GM12892 (cell line): Measurements from ENCODE around the gene NPPA.

Experiments
- POLR2A ChIP-seq: IDR thresholded peaks from 2 replicates; pipeline ENCODE4 v1.6.1; 2011; ENCODE audit warnings: low read depth, low read length, control low read depth
- POLR2AphosphoS5 ChIP-seq: IDR thresholded peaks from 2 replicates; pipeline ENCODE4 v1.6.1; 2011; ENCODE audit warnings: low read depth, low read length, control low read depth

GRCh38 chr1:11873395-11874257, 26.0 kb upstream of the NPPA start:
- no peak for TF ChIP-seq POLR2A
- TF ChIP-seq POLR2AphosphoS5: no peak
